NOMO-1 (cell line): Measurements from ENCODE around the gene ZNF471.

ENCODE experiments used
- DNase-seq, 2 experiments: peaks; one replicate each; lab custom pipeline; 2025; ENCODE audit not compliant: unreplicated experiment in 2 of 2; lab: John Stamatoyannopoulos, UW

Gene ZNF471

DNA sequence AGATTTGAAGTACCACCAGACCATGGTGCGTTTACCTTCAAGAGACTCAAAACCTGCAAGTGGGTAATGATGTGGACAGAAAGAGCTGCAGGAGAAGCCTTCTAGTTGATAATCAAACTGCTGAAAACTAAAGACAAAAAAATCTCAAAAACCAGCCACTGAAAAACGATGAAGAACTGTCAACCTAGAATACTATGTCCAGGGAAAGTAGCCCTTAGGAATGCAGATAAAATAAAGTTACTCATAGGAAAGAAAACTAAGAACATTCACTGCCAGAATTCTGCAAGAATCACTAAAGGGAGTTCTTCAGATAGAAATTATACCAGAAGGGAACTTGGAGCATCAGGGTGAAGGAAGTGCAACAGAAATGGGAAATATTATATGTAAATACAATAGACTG is 64.9 kb downstream of the ZNF471 start:
- no peak for DNase-seq

DNA sequence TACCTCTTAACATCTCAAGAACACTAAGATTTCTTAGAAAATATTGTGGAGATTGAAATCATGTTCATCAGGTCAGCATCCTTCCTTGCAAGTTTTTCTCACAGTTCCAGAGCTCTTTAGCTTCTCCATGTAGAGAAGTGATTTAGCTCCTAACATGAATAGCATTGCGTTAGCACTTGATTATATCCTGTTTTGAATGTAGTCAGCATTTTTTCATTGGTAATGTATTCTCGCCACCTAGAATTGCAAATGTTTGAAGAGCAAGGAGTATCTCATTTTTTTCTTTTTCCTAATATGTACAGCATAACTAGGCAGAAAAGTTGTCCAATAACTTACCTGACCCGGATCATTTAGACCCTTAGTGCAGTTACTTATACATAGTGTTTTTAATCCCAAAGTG is 66.3 kb downstream of the ZNF471 start:
- no peak for DNase-seq

DNA sequence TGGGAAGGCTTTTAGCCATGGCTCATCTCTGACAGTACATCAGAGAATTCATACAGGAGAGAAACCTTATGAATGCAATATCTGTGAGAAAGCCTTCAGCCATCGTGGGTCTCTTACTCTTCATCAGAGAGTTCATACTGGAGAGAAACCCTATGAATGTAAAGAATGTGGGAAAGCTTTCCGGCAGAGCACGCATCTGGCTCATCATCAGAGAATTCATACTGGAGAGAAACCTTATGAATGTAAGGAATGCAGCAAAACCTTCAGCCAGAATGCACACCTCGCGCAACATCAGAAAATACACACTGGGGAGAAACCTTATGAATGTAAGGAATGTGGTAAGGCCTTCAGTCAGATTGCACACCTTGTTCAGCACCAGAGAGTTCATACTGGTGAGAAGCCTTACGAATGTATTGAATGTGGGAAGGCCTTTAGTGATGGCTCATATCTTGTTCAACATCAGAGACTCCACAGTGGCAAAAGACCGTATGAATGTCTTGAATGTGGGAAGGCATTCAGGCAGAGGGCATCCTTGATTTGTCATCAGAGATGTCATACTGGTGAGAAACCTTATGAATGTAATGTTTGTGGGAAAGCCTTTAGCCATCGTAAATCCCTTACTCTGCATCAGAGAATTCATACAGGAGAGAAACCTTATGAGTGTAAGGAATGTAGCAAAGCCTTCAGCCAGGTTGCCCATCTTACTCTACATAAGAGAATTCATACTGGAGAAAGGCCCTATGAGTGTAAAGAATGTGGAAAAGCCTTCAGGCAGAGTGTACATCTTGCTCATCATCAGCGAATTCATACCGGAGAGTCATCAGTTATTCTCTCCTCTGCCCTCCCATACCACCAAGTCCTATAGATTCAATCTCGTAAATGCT is 70.3 kb downstream of the ZNF471 start:
- DNase-seq = no peak
